ENCODE results near the gene PPP4C.
A peak's percentile ranks its signal among the peaks of the same experiment; 100 is the strongest.
"Not testable (repeated sequence)": the region's sequence is repeated elsewhere in the genome, so short reads cannot be mapped to it uniquely, and the experiment has no call there.

Gene PPP4C

DNA sequence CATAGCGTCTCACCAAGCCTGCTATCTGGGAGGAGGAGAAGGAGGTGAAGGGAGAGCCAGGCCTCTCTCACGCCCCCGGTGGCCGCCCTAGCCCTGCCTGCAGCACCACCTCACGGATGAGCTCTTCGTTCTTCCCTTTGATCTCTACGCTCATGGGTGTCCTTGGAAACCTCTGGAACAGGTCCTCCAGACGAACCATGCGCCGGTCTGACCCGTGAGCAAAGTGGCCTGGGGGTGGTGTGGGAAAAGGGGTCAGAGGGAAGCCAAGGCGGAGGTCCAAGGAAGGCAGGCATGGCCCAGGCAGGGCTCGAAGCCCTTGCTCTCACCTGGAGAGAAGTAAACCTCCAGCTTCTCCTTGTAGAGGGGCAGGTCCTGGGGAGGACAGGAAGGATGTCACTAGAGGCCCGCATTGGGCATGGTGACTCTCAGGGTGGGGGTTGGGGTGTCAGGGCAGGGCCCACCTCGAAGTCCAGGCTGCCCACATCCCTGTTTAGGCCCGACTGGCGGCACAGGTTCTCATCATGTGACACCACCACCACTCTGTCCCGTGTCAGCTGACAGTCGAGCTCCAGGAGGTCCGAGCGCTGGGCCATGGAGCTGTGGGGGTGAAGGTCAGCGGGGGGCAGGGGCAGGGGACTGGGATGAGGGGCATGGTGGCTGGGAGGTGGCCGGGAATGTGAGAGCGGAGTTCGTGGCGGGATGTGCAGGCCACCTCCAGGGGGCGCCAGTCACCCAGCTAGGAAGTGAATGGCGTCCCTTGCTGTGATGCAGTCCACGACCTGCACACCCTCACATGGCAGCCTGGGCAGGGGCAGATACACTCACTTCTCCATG, 36.6 kb downstream of the PPP4C start:
- Histone ChIP-seq H3K9ac (no peak overlapping the region), H3K36me3 (ENCODE audit: control insufficient read depth, insufficient read depth, low read length) (no peaks in the 10 kb centered on the region), H3K79me2 (no peaks in the 10 kb centered on the region), H3K4me1 (no peaks in the 10 kb centered on the region), H3K27ac (no peak overlapping the region), H3K9me3 (ENCODE audit: control insufficient read depth, low read length) (no peaks in the 10 kb centered on the region), H3K4me3 (ENCODE audit: low read depth, low read length) (no peak overlapping the region), H3K4me2 (ENCODE audit: low read length) (no peak overlapping the region), H2AFZ (no peak overlapping the region), H3K27me3 (ENCODE audit: control insufficient read depth, insufficient read depth, low read length) (no peaks in the 10 kb centered on the region)
- peak; percentile 25 for TF ChIP-seq CTCF (IDR thresholded peaks at IDR 0.05)

DNA sequence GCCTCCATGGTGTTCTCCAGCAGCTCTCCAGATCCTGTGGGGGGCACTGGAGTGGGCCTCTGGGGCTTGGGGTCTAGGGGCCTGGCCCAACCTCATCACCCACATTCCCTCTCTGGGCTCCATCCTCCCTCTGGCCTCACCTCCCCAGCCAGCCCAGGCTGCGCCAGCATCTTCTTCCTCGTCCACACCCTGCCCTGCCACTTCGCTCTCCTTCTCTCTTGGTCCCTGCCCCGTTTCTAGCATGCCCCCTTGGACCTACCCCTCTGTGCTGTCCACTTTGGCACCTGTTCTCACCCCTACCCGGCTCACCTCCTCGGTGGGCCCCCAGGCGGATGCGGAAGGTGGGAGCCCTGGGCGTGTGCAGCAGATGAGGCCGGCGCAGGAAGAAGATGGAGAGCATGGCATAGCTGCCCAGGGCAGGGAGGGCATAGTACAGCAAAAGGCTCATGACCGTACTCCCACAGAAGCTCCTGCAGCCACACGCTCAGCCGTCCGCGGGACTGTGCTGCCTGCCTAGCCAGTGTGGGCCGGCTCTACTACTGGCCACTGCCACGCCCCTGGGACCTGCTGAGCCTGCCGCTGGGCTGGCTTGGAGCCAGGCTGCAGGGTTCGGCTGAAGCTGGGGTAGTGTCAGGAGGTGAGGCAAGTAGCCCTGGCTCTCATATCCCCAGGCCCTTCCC, 37.4 kb downstream of the PPP4C start, which contains the start of gene GDPD3:
Gene GDPD3, minus strand, starts transcription at position 507 of the 680 bp plus-strand sequence. Its CDS starts 59 bp downstream, at position 448.
- Histone ChIP-seq H3K4me1 (no peaks in the 10 kb centered on the region), H3K9me3 (ENCODE audit: control insufficient read depth, low read length) (no peaks in the 10 kb centered on the region), H3K9ac (no peak within 1 kb of the TSS), H3K79me2 (no peaks in the 10 kb centered on the region), H3K36me3 (ENCODE audit: control insufficient read depth, insufficient read depth, low read length) (no peaks in the 10 kb centered on the region), H2AFZ (no peak within 1 kb of the TSS), H3K27ac (no peak within 1 kb of the TSS), H3K4me3 (ENCODE audit: low read depth, low read length) (no peak within 1 kb of the TSS), H3K27me3 (ENCODE audit: control insufficient read depth, insufficient read depth, low read length) (no peaks in the 10 kb centered on the region), H3K4me2 (ENCODE audit: low read length) (no peak within 1 kb of the TSS)
- TF ChIP-seq CTCF (IDR thresholded peaks at IDR 0.05), result no peak

DNA sequence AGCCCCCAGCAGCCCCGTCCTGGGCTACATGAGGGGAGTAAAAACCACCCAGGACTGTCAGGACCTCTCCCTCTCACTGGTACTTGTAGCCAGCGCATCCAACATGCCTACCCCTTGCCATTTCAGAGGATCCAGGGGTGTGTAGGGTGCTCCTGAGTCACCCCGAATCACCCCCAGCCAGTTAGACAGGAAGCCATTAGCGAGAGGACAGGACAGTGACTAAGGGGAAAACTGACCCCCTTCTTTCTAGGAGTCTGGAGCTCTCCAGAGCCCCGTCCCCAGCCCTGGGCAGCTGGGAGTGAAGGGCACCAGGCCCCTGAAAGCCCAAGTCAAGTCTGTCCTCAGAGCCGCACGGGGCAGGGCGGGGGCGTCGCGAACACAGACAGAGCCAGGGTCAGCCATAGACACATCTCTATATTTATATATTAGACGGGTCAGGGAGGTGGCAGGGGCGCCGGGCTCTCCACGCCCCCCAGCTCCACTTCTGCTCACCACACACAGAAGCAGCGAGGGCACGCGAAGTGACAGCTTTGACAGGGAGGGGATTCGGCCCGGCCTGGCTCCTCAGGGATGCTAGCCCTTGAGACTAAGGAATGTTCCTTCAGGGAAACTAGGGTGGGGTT, 38.0 kb downstream of the PPP4C start:
- H3K9me3 ChIP-seq (ENCODE audit: control insufficient read depth, low read length), result no peaks in the 10 kb centered on the region
- no peak for TF ChIP-seq CTCF (IDR thresholded peaks at IDR 0.05)
- no peak overlapping the region for H3K27ac ChIP-seq
- no peak overlapping the region for H3K4me2 ChIP-seq (ENCODE audit: low read length)
- no peak overlapping the region for H3K4me3 ChIP-seq (ENCODE audit: low read depth, low read length)
- H3K9ac ChIP-seq, result no peak overlapping the region
- H2AFZ ChIP-seq, result no peak overlapping the region
- H3K4me1 ChIP-seq, result no peaks in the 10 kb centered on the region
- H3K79me2 ChIP-seq, result no peaks in the 10 kb centered on the region
- no peaks in the 10 kb centered on the region for H3K27me3 ChIP-seq (ENCODE audit: control insufficient read depth, insufficient read depth, low read length)
- no peaks in the 10 kb centered on the region for H3K36me3 ChIP-seq (ENCODE audit: control insufficient read depth, insufficient read depth, low read length)

GRCh38 chr16:30114411-30114810, 38.6 kb downstream of the PPP4C start:
- Histone ChIP-seq H3K9me3 (ENCODE audit: control insufficient read depth, low read length) (no peaks in the 10 kb centered on the region), H2AFZ (no peak overlapping the region), H3K4me2 (ENCODE audit: low read length) (no peak overlapping the region), H3K79me2 (no peaks in the 10 kb centered on the region), H3K4me1 (no peaks in the 10 kb centered on the region), H3K27me3 (ENCODE audit: control insufficient read depth, insufficient read depth, low read length) (no peaks in the 10 kb centered on the region), H3K9ac (no peak overlapping the region), H3K36me3 (ENCODE audit: control insufficient read depth, insufficient read depth, low read length) (no peaks in the 10 kb centered on the region), H3K4me3 (ENCODE audit: low read depth, low read length) (no peak overlapping the region), H3K27ac (no peak overlapping the region)
- TF ChIP-seq CTCF (IDR thresholded peaks at IDR 0.05), result no peak

DNA sequence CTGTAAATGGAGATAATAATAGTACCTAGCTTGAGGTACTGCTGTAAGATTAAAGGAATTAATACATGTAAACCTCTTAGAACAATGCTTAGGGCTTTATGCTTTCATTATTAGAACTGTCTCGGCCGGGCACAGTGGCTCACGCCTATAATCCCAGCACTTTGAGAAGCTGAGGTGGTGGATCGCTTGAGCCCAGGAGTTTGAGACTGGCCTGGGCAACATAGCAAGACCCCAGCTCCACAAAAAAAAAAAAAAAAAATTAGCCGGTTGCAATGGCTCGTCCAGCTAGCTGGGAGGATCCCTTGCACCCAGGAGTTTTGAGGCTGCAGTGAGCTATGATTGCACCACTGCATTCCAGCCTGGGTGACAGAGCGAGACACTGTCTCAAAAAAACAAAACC, 39.0 kb downstream of the PPP4C start:
- H3K9me3 ChIP-seq (ENCODE audit: control insufficient read depth, low read length); H3K9ac ChIP-seq; H3K36me3 ChIP-seq (ENCODE audit: control insufficient read depth, insufficient read depth, low read length); H2AFZ ChIP-seq; H3K27ac ChIP-seq; H3K27me3 ChIP-seq (ENCODE audit: control insufficient read depth, insufficient read depth, low read length); H3K79me2 ChIP-seq; H3K4me1 ChIP-seq; H3K4me2 ChIP-seq (ENCODE audit: low read length); H3K4me3 ChIP-seq (ENCODE audit: low read depth, low read length): not testable (repeated sequence)

Data from parathyroid adenoma (tissue), 2 donors.